ENCODE data around the gene POLR2I.
"Not testable (repeated sequence)": the region's sequence is repeated elsewhere in the genome, so short reads cannot be mapped to it uniquely, and the experiment has no call there.

Gene POLR2I

GRCh38 chr19:36099166-36099785 lies 15.4 kb downstream of the POLR2I start:
- DNase-seq (ENCODE audit: low read depth): no peak

- DNase-seq (ENCODE audit: low read depth): no peak
Measured at GRCh38 chr19:36097036-36097435, 17.6 kb downstream of the POLR2I start.

GRCh38 chr19:36093687-36094086 lies 21.0 kb downstream of the POLR2I start:
- no peak for DNase-seq (ENCODE audit: low read depth)

GRCh38 chr19:36093146-36093662 lies 21.5 kb downstream of the POLR2I start:
- no peak for DNase-seq (ENCODE audit: low read depth)

GRCh38 chr19:36092566-36092965 lies 22.1 kb downstream of the POLR2I start:
- no peak for DNase-seq (ENCODE audit: low read depth)

- DNase-seq (ENCODE audit: low read depth): no peak
Measured at GRCh38 chr19:36090910-36091695, 23.6 kb downstream of the POLR2I start.

- DNase-seq (ENCODE audit: low read depth): no peak
Measured at GRCh38 chr19:36089847-36090246, 24.8 kb downstream of the POLR2I start.

- DNase-seq (ENCODE audit: low read depth): no peak
Measured at GRCh38 chr19:36086326-36086725, 28.3 kb downstream of the POLR2I start.

GRCh38 chr19:36084231-36085009 lies 30.3 kb downstream of the POLR2I start:
- no peak for DNase-seq (ENCODE audit: low read depth)

- no peak for DNase-seq (ENCODE audit: low read depth)
Measured at GRCh38 chr19:36082916-36083315, 31.8 kb downstream of the POLR2I start.

- DNase-seq (ENCODE audit: low read depth): no peak
Measured at GRCh38 chr19:36081894-36082293, 32.8 kb downstream of the POLR2I start.

GRCh38 chr19:36081385-36081784 lies 33.3 kb downstream of the POLR2I start:
- no peak for DNase-seq (ENCODE audit: low read depth)

GRCh38 chr19:36079389-36079945 lies 35.2 kb downstream of the POLR2I start:
- DNase-seq (ENCODE audit: low read depth): no peak

GRCh38 chr19:36073121-36073876 lies 41.4 kb downstream of the POLR2I start:
- DNase-seq (ENCODE audit: low read depth): no peak

GRCh38 chr19:36072081-36072480 lies 42.6 kb downstream of the POLR2I start:
- DNase-seq (ENCODE audit: low read depth): no peak

- DNase-seq (ENCODE audit: low read depth): not testable (repeated sequence)
Measured at GRCh38 chr19:36068810-36069499, 45.7 kb downstream of the POLR2I start.

GRCh38 chr19:36067681-36068080 lies 47.0 kb downstream of the POLR2I start:
- no peak for DNase-seq (ENCODE audit: low read depth)

GRCh38 chr19:36064826-36065225 lies 49.8 kb downstream of the POLR2I start:
- no peak for DNase-seq (ENCODE audit: low read depth)
